B cell (primary cell): ENCODE measurements around the gene MLLT11. TPM values are rescaled to one million over a fixed set of nuclear protein-coding genes. Genes with fewer than 3 reads are reported as not detected.

Experiments
- ATAC-seq: fragments of 200-7000 bp; cut with Tn5 transposase; one replicate; pipeline ENCODE4 v1.10.0; 2021; ENCODE audit warnings: low read depth, mild to moderate bottlenecking, moderate number of reproducible peaks, moderate library complexity
- CTCF ChIA-PET: fragments of 350-600 bp; sonication (Branson Sonifier 250); formaldehyde crosslinking; loops from one replicate; lab custom pipeline; 2021; ENCODE audit warnings: antibody characterized with exemption, inconsistent platforms; lab: Charles Lee
- POLR2A ChIA-PET: fragments of 350-600 bp; sonication (Branson Sonifier 250); formaldehyde crosslinking; loops from one replicate; lab custom pipeline; 2021; ENCODE audit warnings: antibody characterized with exemption; lab: Charles Lee
- DNase-seq: peaks from one replicate; pipeline ENCODE4 v3.0.0; 2013
- H2AFZ ChIP-seq: 2 replicates; pipeline ENCODE4 v1.6.1; 2012; ENCODE audit warnings: mild to moderate bottlenecking, low read depth, low read length; ENCODE audit not compliant: insufficient read depth, poor library complexity, severe bottlenecking
- H3K27ac ChIP-seq, 2 donors: 1 replicate in 1 of 2; 2 replicates in 1 of 2; pipeline ENCODE4 v1.5.1; 2012 to 2013; ENCODE audit warnings: low read length in 2 of 2, mild to moderate bottlenecking in 2 of 2, moderate library complexity in 1 of 2
- H3K27me3 ChIP-seq, 4 experiments: fragments of 200-600 bp in 1 of 4; sonication (generic) in 1 of 4; replicated peaks in 1 of 4; 1 replicate in 2 of 4; 2 replicates in 2 of 4; pipeline versions ENCODE4 v1.6.1 to v1.7.0; 2013 to 2016; ENCODE audit warnings: low read length in 3 of 4, mild to moderate bottlenecking in 2 of 4, mixed read lengths in 1 of 4, moderate library complexity in 1 of 4; ENCODE audit not compliant: insufficient read depth in 4 of 4, control insufficient read depth in 3 of 4; ENCODE audit errors: control extremely low read depth in 1 of 4
- H3K36me3 ChIP-seq, 2 experiments: replicated peaks in 1 of 2; 1 replicate in 1 of 2; 2 replicates in 1 of 2; pipeline versions ENCODE4 v1.6.1 to v1.7.1; 2013; ENCODE audit warnings: low read length in 1 of 2; ENCODE audit not compliant: insufficient read depth in 2 of 2, control insufficient read depth in 1 of 2; ENCODE audit errors: control extremely low read depth in 1 of 2, extremely low read depth in 1 of 2
- H3K4me1 ChIP-seq, 2 donors: fragments of 200-600 bp in 1 of 2; sonication (generic) in 1 of 2; 1 replicate in 1 of 2; 2 replicates in 1 of 2; pipeline versions ENCODE4 v1.5.1 to v1.6.1; 2013 to 2017; ENCODE audit warnings: low read length in 2 of 2; ENCODE audit not compliant: control insufficient read depth in 2 of 2, insufficient read depth in 2 of 2
- H3K4me2 ChIP-seq: replicated peaks from 2 replicates; pipeline ENCODE3; 2012; ENCODE audit warnings: mild to moderate bottlenecking, low read depth, low read length; ENCODE audit not compliant: poor library complexity, severe bottlenecking
- H3K4me3 ChIP-seq, 5 experiments: fragments of 200-600 bp in 1 of 5; sonication (generic) in 1 of 5; 1 replicate in 3 of 5; 2 replicates in 2 of 5; pipeline versions ENCODE4 v1.5.1 to v1.7.0; 2011 to 2016; ENCODE audit warnings: low read length in 4 of 5, mild to moderate bottlenecking in 4 of 5, low read depth in 2 of 5, control low read depth in 1 of 5, moderate library complexity in 1 of 5; ENCODE audit not compliant: insufficient read depth in 1 of 5; ENCODE audit errors: control extremely low read depth in 1 of 5, extremely low read depth in 1 of 5
- H3K79me2 ChIP-seq: fragments of 200-600 bp; sonication (generic); one replicate; pipeline ENCODE4 v1.6.0; 2016; ENCODE audit warnings: low read length; ENCODE audit not compliant: control insufficient read depth, insufficient read depth
- H3K9ac ChIP-seq: fragments of 200-600 bp; sonication (generic); 2 replicates; pipeline ENCODE4 v1.6.1; 2017; ENCODE audit warnings: mild to moderate bottlenecking, low read length, moderate library complexity
- H3K9me3 ChIP-seq, 3 donors: one replicate each; pipeline versions ENCODE4 v1.6.1 to v1.7.1; 2013; ENCODE audit warnings: low read length in 2 of 3; ENCODE audit not compliant: control insufficient read depth in 2 of 3, insufficient read depth in 1 of 3; ENCODE audit errors: control extremely low read depth in 1 of 3
- H4K20me1 ChIP-seq: 2 replicates; pipeline ENCODE4 v1.6.0; 2012; ENCODE audit warnings: mild to moderate bottlenecking, low read length; ENCODE audit not compliant: insufficient read depth, control insufficient read depth, poor library complexity, severe bottlenecking
- H3K27ac Mint-ChIP-seq: one replicate; pipeline ENCODE4 v1.8.0; 2021; ENCODE audit warnings: mixed read lengths
- H3K27me3 Mint-ChIP-seq: one replicate; pipeline ENCODE4 v1.8.0; 2021; ENCODE audit warnings: mixed read lengths
- H3K4me1 Mint-ChIP-seq: one replicate; pipeline ENCODE4 v1.8.0; 2021; ENCODE audit warnings: mixed read lengths
- H3K4me3 Mint-ChIP-seq: one replicate; pipeline ENCODE4 v1.8.0; 2021; ENCODE audit warnings: mixed read lengths
- H3K9me3 Mint-ChIP-seq: one replicate; pipeline ENCODE4 v1.8.0; 2022; ENCODE audit warnings: mixed read lengths; ENCODE audit not compliant: insufficient read depth
- EZH2 ChIP-seq: IDR thresholded peaks from 2 replicates; pipeline ENCODE4 v1.6.1; 2012; ENCODE audit warnings: borderline replicate concordance, low read depth, mild to moderate bottlenecking, moderate library complexity, low read length; ENCODE audit not compliant: insufficient read depth, poor library complexity, severe bottlenecking
- WGBS: methylation state at CpG from one replicate; pipeline ENCODE4 v1.1.5; 2013; ENCODE audit warnings: missing lambda C conversion rate; ENCODE audit not compliant: insufficient coverage; 5-methylcytosine and 5-hydroxymethylcytosine counted together
- intact Hi-C: fragments of 100-400 bp; cut with micrococcal nuclease; formaldehyde crosslinking; loops from one replicate; pipeline ENCODE4 v1.10.0; 2022
- polyA plus RNA-seq: library from polyadenylated mRNA; depleted of rRNA; stranded (reverse); fragments of >200 nt; gene quantifications from 2 replicates; pipeline ENCODE4 v1.2.3, GENCODE V29; 2012
- total RNA-seq, 2 donors: library from RNA; stranded (reverse); fragments of 120-200 nt in 1 of 2; gene quantifications; 1 replicate in 1 of 2; 2 replicates in 1 of 2; pipeline versions ENCODE4 v1.2.3 to v1.2.4, GENCODE V29; 2013 to 2022
- TF ChIP-seq, protein P1 (sequence below): fragments of 200-600 bp; IDR thresholded peaks from one replicate; pipeline ENCODE4 v1.8.0; 2022; ENCODE audit warnings: antibody characterized with exemption, mild to moderate bottlenecking

The MLLT11 gene
- total and polyA plus RNA-seq, 2 donors (not counting 1 experiment from before 2014, with no cell fraction given), result 1.1 to 2.4 TPM

DNA sequence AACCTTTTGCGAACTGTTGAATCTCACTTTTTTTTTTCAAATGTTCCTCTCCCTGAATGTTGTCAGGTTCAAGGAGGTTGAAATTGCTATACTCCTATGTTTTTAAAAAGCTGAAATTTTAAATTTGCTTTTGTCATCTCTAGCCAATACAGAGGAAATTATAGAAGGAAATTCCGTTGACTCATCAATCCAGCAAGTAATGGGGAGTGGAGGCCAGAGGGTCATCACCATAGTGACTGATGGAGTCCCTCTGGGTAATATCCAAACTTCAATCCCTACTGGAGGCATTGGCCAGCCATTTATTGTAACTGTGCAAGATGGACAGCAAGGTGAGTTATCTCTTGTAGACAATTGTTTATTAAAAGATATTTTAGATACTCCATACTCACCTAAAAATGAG, 46.7 kb downstream of the MLLT11 start:
- Mint-ChIP-seq H3K4me3 (no peak overlapping the region), H3K9me3 (no peaks in the 10 kb centered on the region), H3K4me1 (no peaks in the 10 kb centered on the region), H3K27me3 (no peaks in the 10 kb centered on the region), H3K27ac (no peak overlapping the region)
- no peak overlapping the region for H3K27ac ChIP-seq
- DNase-seq (no peak), ATAC-seq (no peak)
- POLR2A ChIA-PET, result no interaction called here
- H3K79me2 ChIP-seq, result no peaks in the 10 kb centered on the region
- no peaks in the 10 kb centered on the region for H3K9me3 ChIP-seq
- H3K4me3 ChIP-seq, result no peak overlapping the region
- no peak for TF ChIP-seq EZH2
- TF ChIP-seq, protein P1, sequence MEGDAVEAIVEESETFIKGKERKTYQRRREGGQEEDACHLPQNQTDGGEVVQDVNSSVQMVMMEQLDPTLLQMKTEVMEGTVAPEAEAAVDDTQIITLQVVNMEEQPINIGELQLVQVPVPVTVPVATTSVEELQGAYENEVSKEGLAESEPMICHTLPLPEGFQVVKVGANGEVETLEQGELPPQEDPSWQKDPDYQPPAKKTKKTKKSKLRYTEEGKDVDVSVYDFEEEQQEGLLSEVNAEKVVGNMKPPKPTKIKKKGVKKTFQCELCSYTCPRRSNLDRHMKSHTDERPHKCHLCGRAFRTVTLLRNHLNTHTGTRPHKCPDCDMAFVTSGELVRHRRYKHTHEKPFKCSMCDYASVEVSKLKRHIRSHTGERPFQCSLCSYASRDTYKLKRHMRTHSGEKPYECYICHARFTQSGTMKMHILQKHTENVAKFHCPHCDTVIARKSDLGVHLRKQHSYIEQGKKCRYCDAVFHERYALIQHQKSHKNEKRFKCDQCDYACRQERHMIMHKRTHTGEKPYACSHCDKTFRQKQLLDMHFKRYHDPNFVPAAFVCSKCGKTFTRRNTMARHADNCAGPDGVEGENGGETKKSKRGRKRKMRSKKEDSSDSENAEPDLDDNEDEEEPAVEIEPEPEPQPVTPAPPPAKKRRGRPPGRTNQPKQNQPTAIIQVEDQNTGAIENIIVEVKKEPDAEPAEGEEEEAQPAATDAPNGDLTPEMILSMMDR, result no peak
- H4K20me1 ChIP-seq, result no peaks in the 10 kb centered on the region
- H3K4me1 ChIP-seq, result no peaks in the 10 kb centered on the region
- no peaks in the 10 kb centered on the region for H3K27me3 ChIP-seq
- intact Hi-C loops, result no loop called here
- H3K4me2 ChIP-seq, result no peak overlapping the region
- H2AFZ ChIP-seq, result no peak overlapping the region
- CTCF ChIA-PET, result interaction anchor here (0.7 to 1.1 kb wide), 2 partner anchors 162 to 235 kb away, joined by 3 read pairs; no protein-coding TSS in a partner anchor
- no CpG with 5 or more reads among the region's 2 CpGs for WGBS
- peaks cover 0 to 18% of the 10 kb centered on the region in 2 experiments for H3K36me3 ChIP-seq
- no peak overlapping the region for H3K9ac ChIP-seq

DNA sequence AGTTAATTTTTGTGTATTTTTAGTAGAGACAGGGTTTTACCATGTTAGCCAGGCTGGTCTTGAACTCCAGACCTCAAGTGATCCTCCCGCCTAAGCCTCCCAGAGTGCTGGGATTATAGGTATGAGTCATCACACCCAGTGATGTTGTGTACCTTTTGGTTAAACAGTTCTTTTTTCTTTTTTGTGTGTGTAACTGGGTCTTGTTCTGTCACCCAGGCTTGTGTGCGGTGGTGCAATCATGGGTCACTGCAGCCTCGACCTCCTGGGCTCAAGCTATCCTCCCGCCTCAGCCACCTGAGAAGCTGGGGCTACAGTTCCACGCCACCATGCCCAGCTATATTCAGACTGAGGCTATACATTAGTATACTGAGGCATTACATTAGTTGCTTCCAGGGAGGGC, 48.1 kb downstream of the MLLT11 start:
- H3K79me2 ChIP-seq, result no peaks in the 10 kb centered on the region
- H3K9me3 Mint-ChIP-seq, result no peaks in the 10 kb centered on the region
- CTCF ChIA-PET, result interaction anchor here (0.6 to 1.6 kb wide), 2 partner anchors 84 to 144 kb away, joined by 3 to 4 read pairs; no protein-coding TSS in a partner anchor
- peaks cover 0 to 18% of the 10 kb centered on the region in 2 experiments for H3K36me3 ChIP-seq
- no peak overlapping the region for H3K4me3 ChIP-seq
- H3K27me3 Mint-ChIP-seq, result no peaks in the 10 kb centered on the region
- H3K4me1 Mint-ChIP-seq, result no peaks in the 10 kb centered on the region
- H4K20me1 ChIP-seq, result no peaks in the 10 kb centered on the region
- POLR2A ChIA-PET, result no interaction called here
- WGBS, result 100% methylated on average over 1 of the region's 5 CpGs
- H3K4me3 Mint-ChIP-seq, result no peak overlapping the region
- ATAC-seq (no peak), DNase-seq (no peak)
- intact Hi-C loops, result no loop called here
- no peaks in the 10 kb centered on the region for H3K9me3 ChIP-seq
- no peak overlapping the region for H2AFZ ChIP-seq
- no peak overlapping the region for H3K4me2 ChIP-seq
- no peaks in the 10 kb centered on the region for H3K27me3 ChIP-seq
- no peak overlapping the region for H3K27ac ChIP-seq
- no peak overlapping the region for H3K27ac Mint-ChIP-seq
- H3K9ac ChIP-seq, result no peak overlapping the region
- H3K4me1 ChIP-seq, result no peaks in the 10 kb centered on the region
- no peak for TF ChIP-seq EZH2
- TF ChIP-seq, protein P1, result no peak
